PC-9 (cell line): ENCODE results near the gene KDM5A.

Experiments used
- CTCF ChIP-seq: fragments of 200-600 bp; sonication (generic); conservative IDR thresholded peaks from 2 replicates; pipeline ENCODE4 v1.6.1; 2017; ENCODE audit warnings: mixed run types, antibody characterized with exemption, mild to moderate bottlenecking, moderate library complexity
- EZH2 ChIP-seq: fragments of 200-600 bp; sonication (generic); IDR thresholded peaks from 2 replicates; pipeline ENCODE4 v1.8.0; 2017; ENCODE audit warnings: antibody characterized with exemption, low read depth

GRCh38 chr12:264269-264668, 124.9 kb downstream of the KDM5A start:
- TF ChIP-seq EZH2 (no peak), CTCF (no peak)
